HepG2 (cell line): ENCODE data around the gene ACTR1B. TPM values are rescaled to one million over a fixed set of nuclear protein-coding genes. Genes with fewer than 3 reads are reported as not detected.

Experiments
- JUNB ChIP-seq: sonication (generic); formaldehyde crosslinking; IDR thresholded peaks from 2 replicates; pipeline ENCODE4 v1.8.0; 2022; ENCODE audit warnings: missing genetic modification reagents, mild to moderate bottlenecking, borderline replicate concordance
- KDM3A ChIP-seq: IDR thresholded peaks from 2 replicates; pipeline ENCODE4 v1.6.1; 2018; ENCODE audit warnings: low read depth, missing compliant biosample characterization
- KLF16 ChIP-seq, 2 experiments: sonication (generic) in 1 of 2; formaldehyde crosslinking in 1 of 2; IDR thresholded peaks; 2 replicates each; pipeline versions ENCODE4 v1.6.1 to v1.8.0; 2016 to 2023; ENCODE audit warnings: missing genetic modification reagents in 2 of 2, missing compliant biosample characterization in 1 of 2
- MEIS1 ChIP-seq: sonication (generic); formaldehyde crosslinking; IDR thresholded peaks from 2 replicates; pipeline ENCODE4 v1.9.0; 2021; ENCODE audit warnings: mild to moderate bottlenecking, missing genetic modification reagents, moderate library complexity, borderline replicate concordance
- NCOA2 ChIP-seq: sonication (generic); formaldehyde crosslinking; IDR thresholded peaks from 2 replicates; pipeline ENCODE4 v1.8.0; 2022; ENCODE audit warnings: inconsistent platforms
- NFYB ChIP-seq: sonication (generic); formaldehyde crosslinking; IDR thresholded peaks from 2 replicates; pipeline ENCODE4 v1.4.0; 2020; ENCODE audit warnings: missing genetic modification reagents
- POLR2A ChIP-seq, 2 experiments: IDR thresholded peaks; 2 replicates each; pipeline ENCODE4 v1.6.1; 2011; ENCODE audit warnings: low read depth in 2 of 2, low read length in 2 of 2, mild to moderate bottlenecking in 1 of 2, moderate library complexity in 1 of 2; ENCODE audit not compliant: insufficient read depth in 1 of 2
- SP140L ChIP-seq: sonication (generic); formaldehyde crosslinking; IDR thresholded peaks from 2 replicates; pipeline ENCODE4 v1.4.0; 2020; ENCODE audit warnings: missing genetic modification reagents, borderline replicate concordance
- STAG1 ChIP-seq: sonication (generic); formaldehyde crosslinking; IDR thresholded peaks from 2 replicates; pipeline ENCODE4 v1.4.0; 2020; ENCODE audit warnings: missing genetic modification reagents
- YEATS4 ChIP-seq: sonication (generic); formaldehyde crosslinking; IDR thresholded peaks from 2 replicates; pipeline ENCODE4 v1.4.0; 2020; ENCODE audit warnings: missing genetic modification reagents, borderline replicate concordance
- ZBTB38 ChIP-seq: sonication (generic); formaldehyde crosslinking; IDR thresholded peaks from 2 replicates; pipeline ENCODE4 v1.5.1; 2020; ENCODE audit warnings: mild to moderate bottlenecking, missing genetic modification reagents
- ZKSCAN5 ChIP-seq: sonication (generic); formaldehyde crosslinking; IDR thresholded peaks from 2 replicates; pipeline ENCODE4 v1.5.1; 2020; ENCODE audit warnings: mild to moderate bottlenecking, missing genetic modification reagents
- ZNF441 ChIP-seq: sonication (generic); formaldehyde crosslinking; IDR thresholded peaks from 2 replicates; pipeline ENCODE4 v1.7.0; 2021; ENCODE audit warnings: missing genetic modification reagents, borderline replicate concordance
- ZNF543 ChIP-seq: sonication (generic); formaldehyde crosslinking; IDR thresholded peaks from 2 replicates; pipeline ENCODE4 v1.4.0; 2020; ENCODE audit warnings: mild to moderate bottlenecking, missing genetic modification reagents
- ZNF747 ChIP-seq: sonication (generic); formaldehyde crosslinking; IDR thresholded peaks from 2 replicates; pipeline ENCODE4 v1.8.1; 2023; ENCODE audit warnings: missing genetic modification reagents, mild to moderate bottlenecking, borderline replicate concordance
- ZNF749 ChIP-seq: sonication (generic); formaldehyde crosslinking; IDR thresholded peaks from 2 replicates; pipeline ENCODE4 v1.8.0; 2022; ENCODE audit warnings: mild to moderate bottlenecking, missing genetic modification reagents, moderate library complexity, borderline replicate concordance
- ZNF768 ChIP-seq: sonication (generic); formaldehyde crosslinking; IDR thresholded peaks from 2 replicates; pipeline ENCODE4 v1.4.0; 2020; ENCODE audit warnings: missing genetic modification reagents
- ZZZ3 ChIP-seq: sonication (generic); formaldehyde crosslinking; IDR thresholded peaks from 2 replicates; pipeline ENCODE4 v1.4.0; 2020; ENCODE audit warnings: missing genetic modification reagents, mild to moderate bottlenecking, borderline replicate concordance
- polyA plus RNA-seq, 8 experiments: library from polyadenylated mRNA; depleted of rRNA in 3 of 8; stranded (reverse) in 7 of 8; unstranded in 1 of 8; fragments of >200 nt; fragmentation: Illumina TruSeq in 4 of 8; extraction: Trizol in 4 of 8; gene quantifications; 2 replicates each; pipeline versions ENCODE4 v1.2.1 to v1.2.3, GENCODE V29; 2011 to 2016; ENCODE audit warnings: low read depth in 4 of 8, missing spikeins in 1 of 8, mixed read lengths in 1 of 8; ENCODE audit not compliant: insufficient read depth in 1 of 8
- total RNA-seq, 5 experiments: library from RNA; depleted of rRNA; stranded (reverse); fragments of >200 nt; fragmentation: Illumina TruSeq; extraction: Trizol; gene quantifications; 2 replicates each; pipeline ENCODE4 v1.2.3, GENCODE V29; 2016; ENCODE audit warnings: low read depth in 1 of 5
- TF ChIP-seq, protein P1 (sequence below): IDR thresholded peaks from 2 replicates; pipeline ENCODE4 v1.6.1; 2016
- TF ChIP-seq, protein P2 (sequence below): sonication (generic); formaldehyde crosslinking; IDR thresholded peaks from 2 replicates; pipeline ENCODE4 v1.8.0; 2022; ENCODE audit warnings: missing genetic modification reagents, mild to moderate bottlenecking, inconsistent platforms, borderline replicate concordance
- TF ChIP-seq, protein P3 (sequence below), 2 experiments: fragments of 450-650 bp in 1 of 2; sonication (generic) in 1 of 2; formaldehyde crosslinking; IDR thresholded peaks; 2 replicates each; pipeline versions ENCODE4 v1.5.0 to v1.8.0; 2020 to 2022; ENCODE audit warnings: mild to moderate bottlenecking in 1 of 2, missing genetic modification reagents in 1 of 2
- TF ChIP-seq, protein P4 (sequence below): sonication (generic); formaldehyde crosslinking; IDR thresholded peaks from 2 replicates; pipeline ENCODE4 v1.4.0; 2020; ENCODE audit warnings: mild to moderate bottlenecking, missing genetic modification reagents
- TF ChIP-seq, protein P5 (sequence below): sonication (generic); formaldehyde crosslinking; IDR thresholded peaks from 2 replicates; pipeline ENCODE4 v1.4.0; 2020; ENCODE audit warnings: missing genetic modification reagents, low read depth, mild to moderate bottlenecking, borderline replicate concordance

The ACTR1B gene
- total and polyA plus RNA-seq, 2 of the 13 experiments (the other 11 are each of a cell fraction or from before 2014, with no cell fraction given): 61.7 to 76.7 TPM

DNA sequence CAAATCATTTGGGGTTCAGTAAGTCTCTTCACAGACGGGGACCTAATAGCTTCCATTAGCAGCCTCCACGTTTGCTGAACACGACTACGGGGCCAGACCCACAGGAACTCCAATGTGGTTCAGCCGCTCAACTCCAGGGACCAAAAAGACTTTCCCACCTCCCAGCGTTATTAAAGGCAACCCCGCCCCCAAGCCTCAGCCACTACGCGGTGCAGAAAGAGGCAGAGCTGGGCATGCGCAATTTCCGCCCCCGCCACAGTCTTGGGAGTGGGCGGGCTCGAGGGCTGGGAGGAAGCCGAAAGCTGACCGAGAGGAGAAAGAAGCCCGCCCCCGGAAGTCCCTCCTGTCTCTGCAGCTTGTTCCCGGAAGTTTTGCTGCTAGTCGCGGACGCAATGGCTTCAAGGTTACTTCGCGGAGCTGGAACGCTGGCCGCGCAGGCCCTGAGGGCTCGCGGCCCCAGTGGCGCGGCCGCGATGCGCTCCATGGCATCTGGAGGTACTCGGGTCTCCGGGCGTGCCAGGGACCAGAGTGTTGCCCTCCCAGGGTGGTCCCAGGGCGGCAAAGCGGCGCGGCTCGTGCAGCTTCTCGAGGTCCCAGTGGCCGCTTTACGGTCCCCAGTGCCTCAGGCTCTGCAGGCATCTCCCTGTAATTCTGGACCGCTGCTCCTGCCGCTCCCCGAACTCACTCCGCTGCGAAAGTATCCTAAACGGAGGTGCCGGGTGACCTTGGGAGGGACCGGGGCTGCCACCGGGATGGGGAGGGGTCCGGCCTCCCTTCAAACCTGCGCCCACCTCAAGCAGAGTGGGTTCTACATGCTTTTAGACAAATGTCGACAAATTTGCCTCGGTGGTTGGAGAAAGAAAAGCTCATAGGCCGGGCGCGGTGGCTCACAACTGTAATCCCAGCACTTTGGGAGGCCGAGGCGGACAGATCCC is 17.9 kb downstream of the ACTR1B start, which contains the start of gene COX5B (continued):
- TF ChIP-seq ZBTB38 (no peak; the same call in 1 of the 2 replicates), KDM3A (CRISPR knock-in tag) (0 out of 2 replicates have a peak, but pooled peaks have one; percentile 35), NFYB (CRISPR knock-in tag) (peak; percentile 62), ZNF749 (CRISPR knock-in tag) (peak; percentile 73; the same call in 1 of the 2 replicates), JUNB (CRISPR knock-in tag) (no peak), POLR2A (IDR thresholded peaks at IDR 0.05; ENCODE audit: insufficient read depth in 1 of 2, low read depth in 2 of 2, low read length in 2 of 2) (peak; percentile 92 to 95), ZNF768 (peak; percentile 74), SP140L (0 out of 2 replicates have a peak, but pooled peaks have one; percentile 49), STAG1 (CRISPR knock-in tag) (no peak; the same call in 1 of the 2 replicates), ZNF441 (0 out of 2 replicates have a peak, but pooled peaks have one; percentile 49), YEATS4 (CRISPR knock-in tag) (peak; percentile 95), ZNF543 (CRISPR knock-in tag) (0 out of 2 replicates have a peak, but pooled peaks have one; percentile 28), KLF16 (CRISPR knock-in tag; IDR thresholded peaks at IDR 0.05) (peak in 1 of 2 experiments; percentile 89; a peak in 1 of 4 replicates), ZZZ3 (CRISPR knock-in tag) (no peak), NCOA2 (CRISPR knock-in tag) (peak; percentile 41; the same call in 1 of the 2 replicates), ZNF747 (CRISPR knock-in tag) (peak; percentile 52; the same call in 1 of the 2 replicates), MEIS1 (CRISPR knock-in tag) (peak; percentile 89; the same call in 1 of the 2 replicates), ZKSCAN5 (peak; percentile 52; the same call in 1 of the 2 replicates)
- TF ChIP-seq, protein P1, sequence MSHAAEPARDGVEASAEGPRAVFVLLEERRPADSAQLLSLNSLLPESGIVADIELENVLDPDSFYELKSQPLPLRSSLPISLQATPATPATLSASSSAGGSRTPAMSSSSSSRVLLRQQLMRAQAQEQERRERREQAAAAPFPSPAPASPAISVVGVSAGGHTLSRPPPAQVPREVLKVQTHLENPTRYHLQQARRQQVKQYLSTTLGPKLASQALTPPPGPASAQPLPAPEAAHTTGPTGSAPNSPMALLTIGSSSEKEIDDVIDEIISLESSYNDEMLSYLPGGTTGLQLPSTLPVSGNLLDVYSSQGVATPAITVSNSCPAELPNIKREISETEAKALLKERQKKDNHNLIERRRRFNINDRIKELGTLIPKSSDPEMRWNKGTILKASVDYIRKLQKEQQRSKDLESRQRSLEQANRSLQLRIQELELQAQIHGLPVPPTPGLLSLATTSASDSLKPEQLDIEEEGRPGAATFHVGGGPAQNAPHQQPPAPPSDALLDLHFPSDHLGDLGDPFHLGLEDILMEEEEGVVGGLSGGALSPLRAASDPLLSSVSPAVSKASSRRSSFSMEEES (CRISPR knock-in tag): peak; percentile 50; the same call in 1 of the 2 replicates
- TF ChIP-seq, protein P2, sequence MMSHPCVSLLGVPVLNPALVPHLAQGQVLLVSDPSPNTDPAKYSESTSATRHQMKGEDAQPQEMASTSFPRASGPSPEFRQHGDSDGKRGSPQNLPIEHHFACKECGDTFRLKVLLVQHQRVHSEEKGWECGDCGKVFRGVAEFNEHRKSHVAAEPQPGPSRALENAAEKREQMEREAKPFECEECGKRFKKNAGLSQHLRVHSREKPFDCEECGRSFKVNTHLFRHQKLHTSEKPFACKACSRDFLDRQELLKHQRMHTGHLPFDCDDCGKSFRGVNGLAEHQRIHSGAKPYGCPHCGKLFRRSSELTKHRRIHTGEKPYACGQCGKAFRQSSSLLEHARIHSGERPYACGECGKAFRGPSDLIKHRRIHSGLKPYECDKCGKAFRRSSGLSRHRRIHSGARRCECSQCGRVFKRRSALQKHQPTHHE (CRISPR knock-in tag): 0 out of 2 replicates have a peak, but pooled peaks have one; percentile 14
- TF ChIP-seq, protein P3, sequence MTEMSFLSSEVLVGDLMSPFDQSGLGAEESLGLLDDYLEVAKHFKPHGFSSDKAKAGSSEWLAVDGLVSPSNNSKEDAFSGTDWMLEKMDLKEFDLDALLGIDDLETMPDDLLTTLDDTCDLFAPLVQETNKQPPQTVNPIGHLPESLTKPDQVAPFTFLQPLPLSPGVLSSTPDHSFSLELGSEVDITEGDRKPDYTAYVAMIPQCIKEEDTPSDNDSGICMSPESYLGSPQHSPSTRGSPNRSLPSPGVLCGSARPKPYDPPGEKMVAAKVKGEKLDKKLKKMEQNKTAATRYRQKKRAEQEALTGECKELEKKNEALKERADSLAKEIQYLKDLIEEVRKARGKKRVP (CRISPR knock-in tag; IDR thresholded peaks at IDR 0.05): peak in 1 of 2 experiments; percentile 50; a peak in 1 of 4 replicates
- TF ChIP-seq, protein P4, sequence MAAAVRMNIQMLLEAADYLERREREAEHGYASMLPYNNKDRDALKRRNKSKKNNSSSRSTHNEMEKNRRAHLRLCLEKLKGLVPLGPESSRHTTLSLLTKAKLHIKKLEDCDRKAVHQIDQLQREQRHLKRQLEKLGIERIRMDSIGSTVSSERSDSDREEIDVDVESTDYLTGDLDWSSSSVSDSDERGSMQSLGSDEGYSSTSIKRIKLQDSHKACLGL (CRISPR knock-in tag): peak; percentile 86
- TF ChIP-seq, protein P5, sequence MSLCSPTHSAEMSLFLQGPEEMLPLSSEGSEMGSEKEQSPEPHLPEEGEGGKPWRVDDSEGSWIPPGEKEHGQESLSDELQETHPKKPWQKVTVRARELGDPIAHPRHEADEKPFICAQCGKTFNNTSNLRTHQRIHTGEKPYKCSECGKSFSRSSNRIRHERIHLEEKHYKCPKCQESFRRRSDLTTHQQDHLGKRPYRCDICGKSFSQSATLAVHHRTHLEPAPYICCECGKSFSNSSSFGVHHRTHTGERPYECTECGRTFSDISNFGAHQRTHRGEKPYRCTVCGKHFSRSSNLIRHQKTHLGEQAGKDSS (CRISPR knock-in tag): 0 out of 2 replicates have a peak, but pooled peaks have one; percentile 7
